Left renal cortex interstitium (tissue), 4 donors: ENCODE measurements around the gene SHROOM3. TPM values are rescaled to one million over a fixed set of nuclear protein-coding genes. Genes with fewer than 3 reads are reported as not detected.

ENCODE experiments used
- DNase-seq, 4 donors: peaks; one replicate each; pipeline ENCODE4 v3.0.0-alpha.2; 2013; ENCODE audit warnings: low read depth in 4 of 4, low spot score in 2 of 4, missing footprints in 1 of 4
- polyA plus RNA-seq, 4 donors: library from polyadenylated mRNA; unstranded; fragments of 120-200 nt; gene quantifications; one replicate each; pipeline ENCODE4 v1.2.1, GENCODE V29; 2013; ENCODE audit not compliant: insufficient read length in 4 of 4

The SHROOM3 gene
- polyA plus RNA-seq, 4 donors = 31.8 to 45.9 (median 37.8) TPM

DNA sequence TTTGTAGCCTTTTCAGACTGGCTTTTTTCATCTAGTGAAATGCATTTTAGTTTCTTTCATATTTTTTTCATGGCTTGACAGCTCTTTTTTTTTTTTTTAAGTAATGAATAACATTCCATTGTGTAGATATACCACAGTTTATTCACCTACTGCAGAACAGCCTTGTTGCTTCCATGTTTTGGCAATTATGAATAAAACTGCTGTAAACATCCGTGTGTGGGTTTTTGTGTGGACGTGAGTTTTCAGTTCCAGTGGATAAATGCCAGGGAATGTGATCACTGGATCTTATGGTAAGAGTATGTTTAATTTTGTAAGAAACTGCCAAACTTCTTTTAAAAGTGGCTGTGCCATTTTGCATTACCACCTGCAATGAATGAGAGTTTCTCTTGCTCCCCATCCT, 302.2 kb downstream of the SHROOM3 start:
- no peak for DNase-seq

DNA sequence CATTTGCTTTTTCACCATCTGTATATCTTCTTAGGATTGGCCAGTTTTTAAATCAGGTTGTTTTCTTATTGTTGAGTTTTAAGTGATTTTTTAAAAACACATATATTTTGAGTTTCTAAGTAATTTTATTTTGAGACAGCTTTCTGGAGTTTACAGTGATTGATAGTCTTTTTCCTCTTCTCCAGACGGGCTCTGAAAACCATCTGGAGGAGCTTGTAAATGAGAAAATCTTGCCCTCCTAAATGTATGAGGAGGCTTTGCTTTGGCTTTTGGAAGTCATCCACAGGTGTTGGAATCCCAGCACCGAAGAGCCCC, 302.7 kb downstream of the SHROOM3 start:
- DNase-seq = no peak

DNA sequence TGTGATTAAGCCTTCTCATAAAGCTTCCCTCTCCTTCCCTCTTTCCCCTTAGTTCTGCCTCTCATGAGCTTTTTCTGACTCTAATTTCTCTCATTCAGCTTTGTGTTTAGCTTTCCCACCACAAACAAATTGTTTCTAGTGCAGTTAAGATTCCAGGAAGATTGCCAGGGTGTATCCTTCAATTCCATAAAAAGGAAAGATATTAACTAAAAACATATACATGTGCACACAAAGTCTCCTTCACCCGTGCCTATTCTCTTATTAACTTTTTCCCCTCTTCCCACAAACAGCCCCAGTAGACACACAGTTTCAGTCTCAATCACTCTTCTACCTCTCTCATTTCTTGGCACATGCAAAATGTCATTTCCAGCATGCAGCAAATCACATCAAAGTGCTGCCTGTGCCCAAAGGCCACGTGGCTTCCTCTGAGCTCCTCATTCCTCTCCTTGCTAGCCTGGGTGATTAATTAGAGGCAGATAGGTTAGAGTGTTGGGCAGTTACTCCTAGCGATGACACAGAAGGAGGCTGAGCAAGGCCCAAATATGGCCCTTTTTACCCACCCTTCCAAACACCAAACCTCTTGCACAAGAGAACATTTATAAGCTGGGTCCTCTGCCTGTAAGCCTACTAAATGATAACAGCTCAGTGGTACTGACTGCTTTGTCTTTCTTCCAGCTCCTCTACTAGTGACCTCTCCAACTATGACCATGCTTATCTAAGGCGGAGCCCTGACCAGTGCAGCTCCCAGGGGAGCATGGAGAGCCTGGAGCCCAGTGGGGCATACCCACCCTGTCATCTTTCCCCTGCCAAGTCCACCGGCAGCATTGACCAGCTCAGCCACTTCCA, 303.3 kb downstream of the SHROOM3 start:
- no peak for DNase-seq

DNA sequence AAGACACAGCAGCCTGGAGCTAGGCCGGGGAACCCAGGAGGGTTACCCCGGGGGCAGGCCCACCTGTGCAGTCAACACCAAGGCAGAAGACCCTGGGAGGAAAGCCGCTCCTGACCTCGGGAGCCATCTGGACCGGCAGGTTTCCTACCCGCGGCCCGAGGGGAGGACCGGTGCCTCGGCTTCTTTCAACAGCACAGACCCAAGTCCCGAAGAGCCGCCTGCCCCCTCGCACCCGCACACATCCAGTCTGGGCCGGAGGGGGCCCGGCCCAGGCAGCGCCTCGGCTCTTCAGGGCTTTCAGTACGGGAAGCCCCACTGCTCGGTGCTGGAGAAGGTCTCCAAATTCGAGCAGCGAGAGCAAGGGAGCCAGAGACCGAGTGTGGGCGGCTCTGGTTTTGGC, 305.2 kb downstream of the SHROOM3 start:
- no peak for DNase-seq

GRCh38 chr4:76740866-76741662, 306.0 kb downstream of the SHROOM3 start:
- no peak for DNase-seq

GRCh38 chr4:76741663-76742020, 306.6 kb downstream of the SHROOM3 start:
- DNase-seq = no peak

- DNase-seq = no peak
Measured at GRCh38 chr4:76744241-76744921, 309.4 kb downstream of the SHROOM3 start.

DNA sequence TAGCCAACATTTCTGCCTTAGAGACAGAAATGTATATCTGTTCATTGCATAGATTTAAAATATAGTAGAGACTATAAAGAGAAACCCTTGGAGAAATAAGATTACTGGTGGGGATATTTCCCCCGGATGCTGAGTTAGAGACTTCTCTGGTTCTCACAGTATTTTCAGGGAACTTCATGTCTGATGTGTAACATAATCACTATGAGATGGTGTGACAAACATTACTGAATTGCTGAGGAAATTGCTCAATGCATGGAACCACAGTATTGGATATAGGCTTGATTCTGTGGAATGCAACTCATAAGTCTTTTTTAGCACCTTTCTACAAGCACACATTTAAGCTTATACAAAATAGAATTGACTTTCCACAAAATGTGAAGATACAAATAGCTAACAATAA, 310.2 kb downstream of the SHROOM3 start:
- DNase-seq = no peak

DNA sequence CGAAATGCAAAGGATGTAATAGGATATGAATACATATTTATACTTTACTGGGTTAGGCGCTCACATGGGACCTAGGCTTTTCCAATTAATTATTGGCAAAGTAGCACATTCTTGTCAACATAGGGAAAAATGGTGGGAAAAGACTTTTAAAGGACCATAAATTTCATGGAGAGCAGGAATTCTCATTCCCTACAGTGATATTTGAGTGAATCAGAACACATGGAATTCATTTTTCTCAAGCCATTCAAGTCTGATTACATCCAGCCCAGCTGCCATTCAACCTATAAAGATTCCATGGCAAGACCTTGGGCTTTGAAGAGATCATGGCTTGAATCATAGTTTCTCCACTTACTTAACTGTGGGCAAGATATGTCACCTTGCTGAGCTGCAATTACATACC, 312.5 kb downstream of the SHROOM3 start:
- DNase-seq = no peak

DNA sequence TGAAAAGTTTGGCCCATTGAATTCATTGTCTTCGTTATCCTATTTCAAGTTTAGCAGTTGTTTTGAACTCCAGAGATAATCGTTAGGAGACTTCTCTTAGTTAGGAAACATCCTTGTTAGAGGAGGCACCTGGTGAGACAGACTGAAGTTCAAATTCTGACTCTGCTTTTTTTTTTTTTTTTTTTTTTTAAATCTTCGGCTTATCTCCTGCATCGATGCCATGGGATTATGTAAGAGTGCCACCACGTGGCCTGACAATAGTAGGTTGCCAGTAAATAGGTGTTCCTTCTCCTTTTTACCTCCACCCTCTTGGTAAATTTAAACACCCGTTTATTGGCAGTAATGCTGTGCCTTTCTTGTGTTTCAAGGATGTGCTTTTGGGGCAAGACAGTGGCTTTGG, 313.6 kb downstream of the SHROOM3 start:
- DNase-seq = no peak

DNA sequence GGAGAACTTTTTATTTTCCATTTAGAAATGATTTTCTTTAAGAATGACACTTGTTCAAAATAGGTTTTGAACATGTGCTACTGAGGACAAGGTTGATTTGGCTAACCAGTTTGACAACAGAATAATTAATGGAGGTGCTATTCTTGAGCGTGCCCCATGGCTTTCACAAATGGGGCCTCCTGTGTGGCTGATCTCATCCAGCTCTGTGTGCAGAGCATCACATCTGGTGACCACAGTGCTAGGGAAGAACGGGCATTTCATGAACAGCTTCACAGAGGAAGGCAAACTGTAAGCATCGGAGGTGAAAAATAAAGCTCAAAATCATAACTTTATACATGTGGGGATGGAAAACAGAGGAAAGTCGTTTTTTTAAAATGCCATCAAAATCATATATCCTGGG, 314.3 kb downstream of the SHROOM3 start:
- no peak for DNase-seq

DNA sequence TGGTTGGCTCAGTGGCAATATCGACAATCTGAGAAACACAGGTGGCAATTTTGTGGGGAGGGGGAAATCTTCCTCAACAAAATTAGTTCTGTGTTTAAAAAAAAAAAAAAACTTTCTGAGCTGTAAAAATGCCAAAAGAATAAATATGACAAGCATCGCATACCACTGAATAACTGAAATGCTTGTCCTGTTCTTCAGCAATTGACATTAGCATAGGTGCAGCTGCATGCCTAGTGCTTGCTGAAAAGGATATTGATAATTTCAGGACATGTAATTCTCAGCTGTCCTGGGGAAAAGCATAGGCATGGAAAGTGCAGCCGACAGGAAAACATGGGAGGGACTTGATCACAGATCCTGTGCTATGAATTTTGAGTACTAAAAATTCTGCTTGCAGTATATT, 315.7 kb downstream of the SHROOM3 start:
- DNase-seq = no peak

GRCh38 chr4:76751612-76752343, 316.7 kb downstream of the SHROOM3 start:
- DNase-seq = no peak

- DNase-seq = no peak
Measured at GRCh38 chr4:76752861-76753501, 318.0 kb downstream of the SHROOM3 start.

- peak in 1 of 4 donors; percentile 64 for DNase-seq
Measured at GRCh38 chr4:76753814-76754213, 318.8 kb downstream of the SHROOM3 start.

GRCh38 chr4:76754439-76754838, 319.4 kb downstream of the SHROOM3 start:
- no peak for DNase-seq

DNA sequence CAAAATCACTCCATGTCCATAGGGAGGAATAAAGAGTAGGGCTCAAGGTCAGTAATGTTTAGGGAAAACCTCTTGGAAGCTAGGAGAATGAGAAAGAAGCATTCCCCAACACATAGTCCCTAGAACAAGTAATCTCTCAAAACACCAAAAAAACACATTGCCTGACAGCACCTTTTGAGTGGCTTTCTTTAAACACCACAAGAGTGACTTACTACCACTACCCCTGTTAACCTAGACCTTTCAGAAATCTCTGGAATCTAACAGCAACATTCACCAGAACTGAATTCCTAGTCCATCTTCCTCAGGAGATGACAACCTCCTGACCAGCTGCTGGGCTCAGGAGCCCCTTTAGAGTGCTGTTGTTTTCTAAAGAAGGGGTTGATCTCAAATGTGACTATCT, 320.7 kb downstream of the SHROOM3 start:
- DNase-seq = no peak

DNA sequence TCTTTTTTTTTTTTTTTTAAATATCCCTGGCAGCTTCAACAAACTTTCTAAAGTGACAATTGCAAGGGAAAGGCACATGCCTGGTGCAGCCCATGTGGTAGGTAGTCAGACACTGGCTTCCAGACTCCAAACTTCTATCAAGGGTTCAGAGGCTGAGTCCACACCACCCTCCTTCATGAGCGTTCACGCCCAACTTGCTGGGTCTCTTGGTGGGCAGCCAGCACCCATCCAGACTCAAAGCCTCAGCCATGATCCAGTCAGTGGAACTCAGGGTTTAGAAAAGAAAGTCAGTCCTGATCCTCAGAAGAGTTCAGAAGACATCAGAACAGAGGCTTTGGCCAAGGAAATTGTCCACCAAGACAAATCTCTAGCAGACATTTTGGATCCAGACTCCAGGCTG, 321.4 kb downstream of the SHROOM3 start:
- no peak for DNase-seq

- DNase-seq = no peak
Measured at GRCh38 chr4:76757418-76757939, 322.4 kb downstream of the SHROOM3 start.

DNA sequence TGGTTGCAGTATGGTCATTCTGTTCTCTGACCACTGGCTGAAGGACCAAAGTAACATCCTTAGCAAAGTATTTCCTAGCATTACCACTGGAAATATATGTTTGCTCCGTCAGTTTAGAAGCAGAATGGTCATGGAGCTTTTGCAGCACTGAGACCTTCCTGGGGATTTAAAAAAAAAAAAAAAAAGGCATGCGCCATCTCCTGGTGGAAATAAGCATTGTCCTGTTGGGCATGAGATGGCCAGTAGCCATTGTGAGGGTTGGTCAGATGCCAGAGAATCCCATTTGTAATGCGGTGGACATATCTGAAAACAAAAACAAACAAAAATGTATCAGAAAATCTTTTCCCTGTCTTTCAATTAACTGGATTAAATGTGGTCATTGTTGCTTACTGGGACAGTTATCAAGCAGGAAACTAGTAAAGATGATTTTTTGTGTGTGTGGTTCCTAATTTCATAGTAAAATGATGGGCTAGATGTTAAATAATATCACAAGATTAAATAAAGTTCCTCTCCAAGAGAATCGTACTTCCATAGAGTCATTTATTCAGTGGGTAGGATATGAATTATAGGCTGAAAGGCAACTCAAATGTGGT, 323.4 kb downstream of the SHROOM3 start:
- DNase-seq = peak in 1 of 4 donors; percentile 48
